B cell (primary cell): ENCODE data around the gene STAU1. TPM values are rescaled to one million over a fixed set of nuclear protein-coding genes. Genes with fewer than 3 reads are reported as not detected.

ENCODE experiments used
- ATAC-seq: fragments of 200-7000 bp; cut with Tn5 transposase; one replicate; pipeline ENCODE4 v1.10.0; 2021; ENCODE audit warnings: low read depth, mild to moderate bottlenecking, moderate number of reproducible peaks, moderate library complexity
- CTCF ChIA-PET: fragments of 350-600 bp; sonication (Branson Sonifier 250); formaldehyde crosslinking; loops from one replicate; lab custom pipeline; 2021; ENCODE audit warnings: antibody characterized with exemption, inconsistent platforms; lab: Charles Lee
- POLR2A ChIA-PET: fragments of 350-600 bp; sonication (Branson Sonifier 250); formaldehyde crosslinking; loops from one replicate; lab custom pipeline; 2021; ENCODE audit warnings: antibody characterized with exemption; lab: Charles Lee
- DNase-seq: peaks from one replicate; pipeline ENCODE4 v3.0.0; 2013
- H2AFZ ChIP-seq: 2 replicates; pipeline ENCODE4 v1.6.1; 2012; ENCODE audit warnings: mild to moderate bottlenecking, low read depth, low read length; ENCODE audit not compliant: insufficient read depth, poor library complexity, severe bottlenecking
- H3K27ac ChIP-seq, 2 donors: 1 replicate in 1 of 2; 2 replicates in 1 of 2; pipeline ENCODE4 v1.5.1; 2012 to 2013; ENCODE audit warnings: low read length in 2 of 2, mild to moderate bottlenecking in 2 of 2, moderate library complexity in 1 of 2
- H3K27me3 ChIP-seq, 4 experiments: fragments of 200-600 bp in 1 of 4; sonication (generic) in 1 of 4; replicated peaks in 1 of 4; 1 replicate in 2 of 4; 2 replicates in 2 of 4; pipeline versions ENCODE4 v1.6.1 to v1.7.0; 2013 to 2016; ENCODE audit warnings: low read length in 3 of 4, mild to moderate bottlenecking in 2 of 4, mixed read lengths in 1 of 4, moderate library complexity in 1 of 4; ENCODE audit not compliant: insufficient read depth in 4 of 4, control insufficient read depth in 3 of 4; ENCODE audit errors: control extremely low read depth in 1 of 4
- H3K36me3 ChIP-seq, 2 experiments: replicated peaks in 1 of 2; 1 replicate in 1 of 2; 2 replicates in 1 of 2; pipeline versions ENCODE4 v1.6.1 to v1.7.1; 2013; ENCODE audit warnings: low read length in 1 of 2; ENCODE audit not compliant: insufficient read depth in 2 of 2, control insufficient read depth in 1 of 2; ENCODE audit errors: control extremely low read depth in 1 of 2, extremely low read depth in 1 of 2
- H3K4me1 ChIP-seq, 2 donors: fragments of 200-600 bp in 1 of 2; sonication (generic) in 1 of 2; 1 replicate in 1 of 2; 2 replicates in 1 of 2; pipeline versions ENCODE4 v1.5.1 to v1.6.1; 2013 to 2017; ENCODE audit warnings: low read length in 2 of 2; ENCODE audit not compliant: control insufficient read depth in 2 of 2, insufficient read depth in 2 of 2
- H3K4me2 ChIP-seq: replicated peaks from 2 replicates; pipeline ENCODE3; 2012; ENCODE audit warnings: mild to moderate bottlenecking, low read depth, low read length; ENCODE audit not compliant: poor library complexity, severe bottlenecking
- H3K4me3 ChIP-seq, 5 experiments: fragments of 200-600 bp in 1 of 5; sonication (generic) in 1 of 5; 1 replicate in 3 of 5; 2 replicates in 2 of 5; pipeline versions ENCODE4 v1.5.1 to v1.7.0; 2011 to 2016; ENCODE audit warnings: low read length in 4 of 5, mild to moderate bottlenecking in 4 of 5, low read depth in 2 of 5, control low read depth in 1 of 5, moderate library complexity in 1 of 5; ENCODE audit not compliant: insufficient read depth in 1 of 5; ENCODE audit errors: control extremely low read depth in 1 of 5, extremely low read depth in 1 of 5
- H3K79me2 ChIP-seq: fragments of 200-600 bp; sonication (generic); one replicate; pipeline ENCODE4 v1.6.0; 2016; ENCODE audit warnings: low read length; ENCODE audit not compliant: control insufficient read depth, insufficient read depth
- H3K9ac ChIP-seq: fragments of 200-600 bp; sonication (generic); 2 replicates; pipeline ENCODE4 v1.6.1; 2017; ENCODE audit warnings: mild to moderate bottlenecking, low read length, moderate library complexity
- H3K9me3 ChIP-seq, 3 donors: one replicate each; pipeline versions ENCODE4 v1.6.1 to v1.7.1; 2013; ENCODE audit warnings: low read length in 2 of 3; ENCODE audit not compliant: control insufficient read depth in 2 of 3, insufficient read depth in 1 of 3; ENCODE audit errors: control extremely low read depth in 1 of 3
- H4K20me1 ChIP-seq: 2 replicates; pipeline ENCODE4 v1.6.0; 2012; ENCODE audit warnings: mild to moderate bottlenecking, low read length; ENCODE audit not compliant: insufficient read depth, control insufficient read depth, poor library complexity, severe bottlenecking
- H3K27ac Mint-ChIP-seq: one replicate; pipeline ENCODE4 v1.8.0; 2021; ENCODE audit warnings: mixed read lengths
- H3K27me3 Mint-ChIP-seq: one replicate; pipeline ENCODE4 v1.8.0; 2021; ENCODE audit warnings: mixed read lengths
- H3K4me1 Mint-ChIP-seq: one replicate; pipeline ENCODE4 v1.8.0; 2021; ENCODE audit warnings: mixed read lengths
- H3K4me3 Mint-ChIP-seq: one replicate; pipeline ENCODE4 v1.8.0; 2021; ENCODE audit warnings: mixed read lengths
- H3K9me3 Mint-ChIP-seq: one replicate; pipeline ENCODE4 v1.8.0; 2022; ENCODE audit warnings: mixed read lengths; ENCODE audit not compliant: insufficient read depth
- EZH2 ChIP-seq: IDR thresholded peaks from 2 replicates; pipeline ENCODE4 v1.6.1; 2012; ENCODE audit warnings: borderline replicate concordance, low read depth, mild to moderate bottlenecking, moderate library complexity, low read length; ENCODE audit not compliant: insufficient read depth, poor library complexity, severe bottlenecking
- WGBS: methylation state at CpG from one replicate; pipeline ENCODE4 v1.1.5; 2013; ENCODE audit warnings: missing lambda C conversion rate; ENCODE audit not compliant: insufficient coverage; 5-methylcytosine and 5-hydroxymethylcytosine counted together
- intact Hi-C: fragments of 100-400 bp; cut with micrococcal nuclease; formaldehyde crosslinking; loops from one replicate; pipeline ENCODE4 v1.10.0; 2022
- polyA plus RNA-seq: library from polyadenylated mRNA; depleted of rRNA; stranded (reverse); fragments of >200 nt; gene quantifications from 2 replicates; pipeline ENCODE4 v1.2.3, GENCODE V29; 2012
- total RNA-seq, 2 donors: library from RNA; stranded (reverse); fragments of 120-200 nt in 1 of 2; gene quantifications; 1 replicate in 1 of 2; 2 replicates in 1 of 2; pipeline versions ENCODE4 v1.2.3 to v1.2.4, GENCODE V29; 2013 to 2022
- TF ChIP-seq, protein P1 (sequence below): fragments of 200-600 bp; IDR thresholded peaks from one replicate; pipeline ENCODE4 v1.8.0; 2022; ENCODE audit warnings: antibody characterized with exemption, mild to moderate bottlenecking

The STAU1 gene
- total and polyA plus RNA-seq, 2 donors (not counting 1 experiment from before 2014, with no cell fraction given), result 15.4 to 42.9 TPM

GRCh38 chr20:49140411-49140810 is 47.7 kb downstream of the STAU1 start:
- H3K4me2 ChIP-seq, result no peak overlapping the region
- ChIA-PET CTCF (no interaction called here), POLR2A (no interaction called here)
- H2AFZ ChIP-seq, result no peak overlapping the region
- peaks cover 3 to 25% of the 10 kb centered on the region in 2 experiments for H3K36me3 ChIP-seq
- Mint-ChIP-seq H3K4me3 (peak overlapping the region; percentile 13), H3K27me3 (no peaks in the 10 kb centered on the region), H3K27ac (peak overlapping the region; percentile 68), H3K4me1 (peaks cover 9% of the 10 kb centered on the region), H3K9me3 (no peaks in the 10 kb centered on the region)
- peaks cover 39% of the 10 kb centered on the region for H3K79me2 ChIP-seq
- no peak overlapping the region for H3K4me3 ChIP-seq
- TF ChIP-seq, protein P1, sequence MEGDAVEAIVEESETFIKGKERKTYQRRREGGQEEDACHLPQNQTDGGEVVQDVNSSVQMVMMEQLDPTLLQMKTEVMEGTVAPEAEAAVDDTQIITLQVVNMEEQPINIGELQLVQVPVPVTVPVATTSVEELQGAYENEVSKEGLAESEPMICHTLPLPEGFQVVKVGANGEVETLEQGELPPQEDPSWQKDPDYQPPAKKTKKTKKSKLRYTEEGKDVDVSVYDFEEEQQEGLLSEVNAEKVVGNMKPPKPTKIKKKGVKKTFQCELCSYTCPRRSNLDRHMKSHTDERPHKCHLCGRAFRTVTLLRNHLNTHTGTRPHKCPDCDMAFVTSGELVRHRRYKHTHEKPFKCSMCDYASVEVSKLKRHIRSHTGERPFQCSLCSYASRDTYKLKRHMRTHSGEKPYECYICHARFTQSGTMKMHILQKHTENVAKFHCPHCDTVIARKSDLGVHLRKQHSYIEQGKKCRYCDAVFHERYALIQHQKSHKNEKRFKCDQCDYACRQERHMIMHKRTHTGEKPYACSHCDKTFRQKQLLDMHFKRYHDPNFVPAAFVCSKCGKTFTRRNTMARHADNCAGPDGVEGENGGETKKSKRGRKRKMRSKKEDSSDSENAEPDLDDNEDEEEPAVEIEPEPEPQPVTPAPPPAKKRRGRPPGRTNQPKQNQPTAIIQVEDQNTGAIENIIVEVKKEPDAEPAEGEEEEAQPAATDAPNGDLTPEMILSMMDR, result no peak
- no peak for TF ChIP-seq EZH2
- no peaks in the 10 kb centered on the region for H3K9me3 ChIP-seq
- peak overlapping the region in 1 of 2 donors; percentile 41 for H3K27ac ChIP-seq
- H3K9ac ChIP-seq, result no peak overlapping the region
- H3K27me3 ChIP-seq, result no peaks in the 10 kb centered on the region
- intact Hi-C loops, result no loop called here
- DNase-seq (no peak), ATAC-seq (no peak)
- 75% methylated on average over 1 of the region's 2 CpGs for whole genome bisulfite sequencing
- H4K20me1 ChIP-seq, result no peaks in the 10 kb centered on the region
- peaks cover 0 to 4% of the 10 kb centered on the region in 2 donors for H3K4me1 ChIP-seq

GRCh38 chr20:49138431-49138830 is 49.7 kb downstream of the STAU1 start:
- Mint-ChIP-seq H3K27ac (no peak overlapping the region), H3K4me3 (no peak overlapping the region), H3K9me3 (no peaks in the 10 kb centered on the region), H3K4me1 (peaks cover 9% of the 10 kb centered on the region), H3K27me3 (no peaks in the 10 kb centered on the region)
- no peak overlapping the region for H2AFZ ChIP-seq
- H3K4me2 ChIP-seq, result no peak overlapping the region
- CTCF ChIA-PET, result interaction anchor here (2.1 kb wide), 1 partner anchor 78 kb away, joined by 12 read pairs; no protein-coding TSS in a partner anchor
- peaks cover 0 to 31% of the 10 kb centered on the region in 2 experiments for H3K36me3 ChIP-seq
- no peak for TF ChIP-seq EZH2
- TF ChIP-seq, protein P1, result no peak
- no peaks in the 10 kb centered on the region for H3K9me3 ChIP-seq
- peaks cover 0 to 4% of the 10 kb centered on the region in 2 donors for H3K4me1 ChIP-seq
- H3K27me3 ChIP-seq, result no peaks in the 10 kb centered on the region
- H3K27ac ChIP-seq, result no peak overlapping the region
- H3K79me2 ChIP-seq, result peaks cover 34% of the 10 kb centered on the region
- POLR2A ChIA-PET, result no interaction called here
- H3K4me3 ChIP-seq, result no peak overlapping the region
- no peak for ATAC-seq
- H3K9ac ChIP-seq, result no peak overlapping the region
- no peak for DNase-seq
- intact Hi-C loops, result no loop called here
- H4K20me1 ChIP-seq, result no peaks in the 10 kb centered on the region
